OCI-LY7 (cell line): ENCODE results near the gene CITED2. TPM values are rescaled to one million over a fixed set of nuclear protein-coding genes. Genes with fewer than 3 reads are reported as not detected.

Experiments used
- Bru-seq: library from RNA; stranded (reverse); fragments of 400-500 nt; gene quantifications from one replicate; lab custom pipeline; 2021; lab: Mats Ljungman, UMichigan
- BruChase-seq, 2 experiments: library from RNA; stranded (reverse); fragments of 400-500 nt; gene quantifications; one replicate each; lab custom pipeline; 2021; lab: Mats Ljungman, UMichigan
- BruUV-seq: library from RNA; stranded (reverse); fragments of 400-500 nt; replicated peaks from 2 replicates; lab custom pipeline; 2021; lab: Mats Ljungman, UMichigan
- CTCF ChIA-PET: fragments of 300-600 bp; sonication (Branson Sonifier 250); formaldehyde crosslinking; loops from one replicate; lab custom pipeline; 2022; ENCODE audit warnings: antibody characterized with exemption; ENCODE audit not compliant: unreplicated experiment; lab: Charles Lee
- POLR2A ChIA-PET: fragments of 300-600 bp; sonication (Branson Sonifier 250); formaldehyde crosslinking; loops from one replicate; lab custom pipeline; 2022; ENCODE audit warnings: antibody characterized with exemption; lab: Charles Lee
- DNase-seq: peaks from one replicate; pipeline ENCODE4 v3.0.0-alpha.2; 2015; ENCODE audit warnings: low spot score
- H2AFZ ChIP-seq: fragments of 200-600 bp; sonication (generic), shearing (Covaris generic); 2 replicates; pipeline ENCODE4 v1.6.1; 2014; ENCODE audit warnings: mild to moderate bottlenecking, antibody characterized with exemption, low read length, moderate library complexity
- H3K27ac ChIP-seq: fragments of 200-600 bp; sonication (generic); 2 replicates; pipeline ENCODE4 v1.5.1; 2014; ENCODE audit warnings: mixed run types, low read depth, mild to moderate bottlenecking, moderate library complexity, low read length, inconsistent platforms; ENCODE audit not compliant: poor library complexity, severe bottlenecking
- H3K36me3 ChIP-seq: fragments of 200-600 bp; sonication (generic); 2 replicates; pipeline ENCODE4 v1.6.1; 2014; ENCODE audit warnings: mild to moderate bottlenecking, antibody characterized with exemption, low read length, moderate library complexity, mixed read lengths; ENCODE audit not compliant: insufficient read depth
- H3K4me1 ChIP-seq: fragments of 200-600 bp; sonication (generic); 2 replicates; pipeline ENCODE4 v1.5.1; 2014; ENCODE audit warnings: mild to moderate bottlenecking, low read length; ENCODE audit not compliant: insufficient read depth, poor library complexity, severe bottlenecking
- H3K4me2 ChIP-seq: fragments of 200-600 bp; sonication (generic); 2 replicates; pipeline ENCODE4 v1.6.1; 2014; ENCODE audit warnings: mild to moderate bottlenecking, low read length
- H3K4me3 ChIP-seq: fragments of 200-600 bp; sonication (generic); 2 replicates; pipeline ENCODE4 v1.5.1; 2014; ENCODE audit warnings: mild to moderate bottlenecking, low read depth, low read length; ENCODE audit not compliant: poor library complexity, severe bottlenecking
- H3K79me2 ChIP-seq: fragments of 200-600 bp; sonication (generic); 2 replicates; pipeline ENCODE4 v1.6.1; 2016; ENCODE audit warnings: low read depth, mild to moderate bottlenecking, low read length, moderate library complexity, mixed read lengths; ENCODE audit not compliant: insufficient read depth
- H3K9me2 ChIP-seq: fragments of 200-600 bp; sonication (generic); 2 replicates; pipeline ENCODE4 v1.6.1; 2016; ENCODE audit warnings: mild to moderate bottlenecking, low read length, mixed read lengths; ENCODE audit not compliant: insufficient read depth
- H3K9me3 ChIP-seq: fragments of 200-600 bp; sonication (generic); 2 replicates; pipeline ENCODE4 v1.6.1; 2014; ENCODE audit warnings: mild to moderate bottlenecking, mixed run types, low read length, mixed read lengths
- H4K20me1 ChIP-seq: fragments of 200-600 bp; sonication (generic); 2 replicates; pipeline ENCODE4 v1.6.1; 2014; ENCODE audit warnings: mild to moderate bottlenecking, antibody characterized with exemption, low read length, moderate library complexity, mixed read lengths; ENCODE audit not compliant: insufficient read depth
- CTCF ChIP-seq: fragments of 200-600 bp; sonication (generic); conservative IDR thresholded peaks from 2 replicates; pipeline ENCODE4 v1.5.1; 2014; ENCODE audit warnings: mild to moderate bottlenecking, antibody characterized with exemption, low read length, moderate library complexity, mixed read lengths
- EZH2phosphoT487 ChIP-seq: fragments of 200-600 bp; sonication (generic); IDR thresholded peaks from 2 replicates; pipeline ENCODE4 v1.6.1; 2018; ENCODE audit warnings: low read depth, borderline replicate concordance, mild to moderate bottlenecking, mixed run types, antibody characterized with exemption, low read length, moderate library complexity, mixed read lengths
- intact Hi-C: fragments of 100-400 bp; cut with micrococcal nuclease; formaldehyde crosslinking; loops from one replicate; pipeline ENCODE4 v1.10.0; 2022; ENCODE audit not compliant: unreplicated experiment
- long read RNA-seq: library from polyadenylated mRNA; stranded (forward); transcript quantifications from one replicate; pipeline ENCODE4 v2.0.0, GENCODE V29; 2022
- total RNA-seq, 2 experiments: library from RNA; depleted of rRNA in 1 of 2; stranded (reverse); fragments of >200 nt in 1 of 2; shearing (Covaris generic) in 1 of 2; gene quantifications; 2 replicates each; pipeline ENCODE4 v1.2.3, GENCODE V29; 2014 to 2022

CITED2 gene
- 31.2 and 40.1 TPM in 2 replicates for total RNA-seq (2014; rRNA removed; shearing (Covaris generic))
- total RNA-seq (2022), result 27.1 and 35.0 TPM in 2 replicates
- Bru-seq, nascent RNA, result percentile 84 among the genes with signal in this experiment
- percentile 49 among the genes with signal in this experiment for BruChase-seq, experiment 1, labeled RNA remaining after a 6-hour chase
- BruChase-seq, experiment 2, labeled RNA remaining after a 2-hour chase, result percentile 64 among the genes with signal in this experiment
- long read RNA-seq, partial matches to known transcripts, result 0 of 4 reads
- long read RNA-seq, other reads (novel, unspliced or antisense), result 0 of 4 reads

- Histone ChIP-seq H3K79me2 (peaks cover 26% of the 10 kb centered on the region), H3K4me2 (peak within 1 kb of the TSS; percentile 94), H3K9me3 (no peaks in the 10 kb centered on the region), H4K20me1 (peaks cover 12% of the 10 kb centered on the region), H3K4me3 (peak within 1 kb of the TSS; percentile 92), H3K4me1 (peaks cover 28% of the 10 kb centered on the region), H3K9me2 (no peaks in the 10 kb centered on the region), H2AFZ (peak within 1 kb of the TSS; percentile 88), H3K36me3 (peaks cover 28% of the 10 kb centered on the region), H3K27ac (peak within 1 kb of the TSS; percentile 92)
- CTCF ChIA-PET, result interaction anchor here (0.7 to 1.5 kb wide), 5 partner anchors 9 to 155 kb away, joined by 3 to 4 read pairs (median 3); no protein-coding TSS in a partner anchor
- peak; percentile 95 for DNase-seq
- no TSS peak for BruUV-seq
- POLR2A ChIA-PET, result interaction anchor here (0.5 to 3.8 kb wide), 55 partner anchors 10 to 981 kb away, joined by 3 to 31 read pairs (median 3); partner anchors contain the start of gene TXLNB
- intact Hi-C loops, result loop anchor here (2.0 to 5.0 kb wide), 3 partner anchors 346 to 602 kb away; partner anchors contain the start of genes ABRACL and CCDC28A
- TF ChIP-seq EZH2phosphoT487 (no peak), CTCF (no peak)
These were observed at the start of gene CITED2 for GRCh38 chr6:139374357-139375225. Gene CITED2, minus strand, starts transcription at chr6:139374648. Its CDS starts 704 bp downstream, at chr6:139373944.

DNA sequence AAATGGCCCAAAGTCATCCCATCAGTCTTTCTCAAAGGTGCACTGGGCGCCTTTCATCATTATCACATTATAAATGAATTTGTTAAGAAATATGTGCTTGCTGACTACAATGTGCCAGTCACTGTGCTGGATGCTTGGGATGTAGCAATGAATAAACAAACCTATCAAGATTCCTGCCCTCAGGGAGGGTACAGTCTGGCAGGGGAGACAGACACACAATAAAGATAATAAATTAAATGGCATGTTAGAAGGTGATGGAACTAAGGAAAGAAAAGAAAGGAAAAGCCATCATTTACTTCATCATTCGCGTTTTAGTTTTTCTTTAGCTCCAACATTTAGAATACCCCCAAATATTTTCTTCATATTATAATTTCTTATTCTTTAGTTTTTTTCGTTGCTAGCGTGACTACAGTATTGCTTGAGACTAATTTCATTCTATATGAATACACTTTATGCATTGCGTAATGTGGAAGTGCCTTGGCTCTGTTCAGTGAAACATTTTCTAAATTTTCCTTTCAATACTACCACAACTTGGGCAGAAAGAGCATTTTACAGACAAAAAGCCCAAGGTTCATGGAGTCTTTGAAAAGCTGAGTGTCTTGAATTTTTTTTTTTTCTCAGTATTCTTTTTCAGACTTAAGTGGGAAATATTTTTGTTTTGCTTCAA lies 48.7 kb upstream of the CITED2 start:
- no peaks in the 10 kb centered on the region for H3K4me1 ChIP-seq
- H3K4me2 ChIP-seq, result no peak overlapping the region
- H3K36me3 ChIP-seq, result no peaks in the 10 kb centered on the region
- no peak overlapping the region for H3K27ac ChIP-seq
- CTCF ChIA-PET, result no interaction called here
- TF ChIP-seq EZH2phosphoT487, result no peak
- no peak for TF ChIP-seq CTCF
- POLR2A ChIA-PET, result interaction anchor here (1.2 kb wide), 1 partner anchor 9 kb away, joined by 3 read pairs; no protein-coding TSS in a partner anchor
- no peaks in the 10 kb centered on the region for H3K9me3 ChIP-seq
- BruUV-seq, result no TSS peak
- no peak overlapping the region for H2AFZ ChIP-seq
- H4K20me1 ChIP-seq, result no peaks in the 10 kb centered on the region
- no peak for DNase-seq
- intact Hi-C loops, result no loop called here
- no peaks in the 10 kb centered on the region for H3K79me2 ChIP-seq
- no peak overlapping the region for H3K4me3 ChIP-seq
- no peaks in the 10 kb centered on the region for H3K9me2 ChIP-seq
